Activated CD8-positive, alpha-beta memory T cell treated with anti-CD3 and anti-CD28 coated beads for 36 hours (primary cell): Measurements from ENCODE around the gene KCNJ10. TPM values are rescaled to one million over a fixed set of nuclear protein-coding genes. Genes with fewer than 3 reads are reported as not detected.

Experiments used
- CTCF ChIA-PET: fragments of 350-600 bp; sonication (Branson Sonifier 250); formaldehyde crosslinking; loops from one replicate; lab custom pipeline; 2021; ENCODE audit warnings: antibody characterized with exemption; lab: Charles Lee
- POLR2A ChIA-PET: fragments of 350-600 bp; sonication (Branson Sonifier 250); formaldehyde crosslinking; loops from one replicate; lab custom pipeline; 2021; ENCODE audit warnings: antibody characterized with exemption; lab: Charles Lee
- total RNA-seq, 2 experiments: library from RNA; stranded (reverse); gene quantifications; one replicate each; pipeline ENCODE4 v1.2.3, GENCODE V29; 2021

KCNJ10 gene
- total RNA-seq, 2 experiments from 2014 or later = not detected

DNA sequence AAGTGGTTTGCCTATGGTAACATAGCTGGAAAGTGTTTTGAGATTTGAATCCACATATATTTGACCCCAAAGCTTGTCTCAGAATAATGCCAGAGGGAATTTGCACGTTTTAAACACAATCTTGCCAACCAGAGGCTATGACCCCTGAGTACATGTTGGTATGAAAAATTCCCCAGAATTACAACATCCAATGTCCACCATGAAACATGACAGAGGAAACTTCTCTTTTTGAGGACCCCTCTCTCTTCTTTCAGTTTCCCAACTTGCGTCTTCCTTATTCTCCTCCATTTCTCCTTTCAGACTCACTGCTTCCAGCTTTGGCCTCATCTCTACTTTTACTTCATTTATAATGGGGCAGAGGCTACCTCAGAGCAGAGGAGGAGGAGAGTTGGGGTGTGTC lies 5.9 kb upstream of the KCNJ10 start:
- ChIA-PET POLR2A (no interaction called here), CTCF (interaction anchor here (0.6 to 7.0 kb wide), 3 partner anchors 22 to 143 kb away, joined by 3 to 56 read pairs (median 3); partner anchors contain the start of gene IGSF8)

- ChIA-PET CTCF (interaction anchor here (1.0 to 2.8 kb wide), 2 partner anchors 11 to 23 kb away, joined by 3 to 11 read pairs; partner anchors contain the start of gene IGSF8), POLR2A (no interaction called here)
Observed at GRCh38 chr1:160074865-160075264, 4.9 kb upstream of the KCNJ10 start.

DNA sequence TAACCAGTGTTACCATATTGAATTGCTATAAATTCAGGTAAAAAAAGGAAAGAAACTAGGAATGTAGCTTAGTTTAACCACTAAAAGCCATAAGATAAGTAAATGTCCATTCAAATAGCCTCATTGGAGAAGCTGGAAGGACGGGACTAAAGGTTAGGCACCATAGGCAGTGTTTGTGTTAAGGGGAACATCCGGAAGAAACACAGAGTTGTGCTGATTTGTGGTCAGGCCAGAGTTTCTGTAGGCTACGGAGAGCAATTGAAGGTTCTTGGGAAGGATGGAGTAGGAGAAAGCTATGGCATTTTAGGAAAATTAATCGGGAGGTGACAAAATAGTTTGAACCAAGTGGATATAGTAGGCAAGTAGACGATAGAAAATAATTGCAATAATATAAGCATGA lies 1.3 kb upstream of the KCNJ10 start:
- ChIA-PET CTCF (interaction anchor here (1.0 to 2.1 kb wide), 3 partner anchors 12 to 25 kb away, joined by 3 to 5 read pairs (median 4); no protein-coding TSS in a partner anchor), POLR2A (no interaction called here)

DNA sequence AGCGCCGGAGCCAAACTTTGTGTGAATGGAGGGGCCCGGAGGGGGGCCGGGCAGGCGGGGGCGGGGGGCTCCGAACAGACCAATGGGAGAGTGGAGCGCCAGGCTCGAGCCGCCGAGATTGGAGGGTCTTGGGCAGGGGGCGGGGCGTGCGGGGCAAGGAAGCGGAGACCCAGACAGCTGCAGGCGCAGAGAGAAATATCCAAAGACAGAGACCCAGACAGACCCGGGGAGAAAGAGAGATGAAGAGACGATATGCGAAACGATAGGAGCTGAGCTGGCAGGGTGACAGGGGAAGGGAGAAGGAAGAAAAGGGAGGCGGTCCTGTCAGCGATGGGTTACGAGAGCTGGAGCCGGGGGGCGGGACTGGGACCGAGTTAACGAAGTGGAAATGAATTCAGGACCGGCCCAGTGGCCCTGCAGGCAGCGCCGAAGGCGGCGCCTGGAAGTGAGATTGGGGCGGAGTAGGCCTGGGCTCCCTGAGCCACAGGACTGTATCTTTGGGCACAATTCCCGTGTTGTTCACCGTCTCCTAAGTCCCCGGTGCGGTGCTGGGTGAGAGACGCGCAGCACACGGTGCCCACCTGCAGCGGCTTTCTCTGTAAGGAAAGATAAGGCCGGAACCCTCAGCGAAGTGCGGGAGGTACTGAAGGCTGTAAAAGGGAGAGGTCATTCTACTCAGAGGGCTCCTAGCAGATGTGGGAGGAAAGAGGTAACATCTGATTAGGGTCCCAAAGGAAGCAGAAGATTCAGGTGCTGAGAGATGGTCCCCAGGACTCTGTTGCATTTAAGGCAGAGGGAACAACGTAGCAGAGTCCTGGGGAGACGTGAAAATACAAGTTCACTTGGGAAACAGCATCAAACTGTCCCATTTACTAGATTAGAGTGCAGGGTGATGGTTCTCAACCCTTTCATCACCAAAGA lies 543 bp upstream of the KCNJ10 start:
- POLR2A ChIA-PET = interaction anchor here (0.6 kb wide), 1 partner anchor 38 kb away, joined by 3 read pairs; no protein-coding TSS in a partner anchor
- CTCF ChIA-PET = interaction anchor here (1.0 to 2.4 kb wide), 3 partner anchors 8 to 25 kb away, joined by 4 to 11 read pairs (median 5); no protein-coding TSS in a partner anchor

DNA sequence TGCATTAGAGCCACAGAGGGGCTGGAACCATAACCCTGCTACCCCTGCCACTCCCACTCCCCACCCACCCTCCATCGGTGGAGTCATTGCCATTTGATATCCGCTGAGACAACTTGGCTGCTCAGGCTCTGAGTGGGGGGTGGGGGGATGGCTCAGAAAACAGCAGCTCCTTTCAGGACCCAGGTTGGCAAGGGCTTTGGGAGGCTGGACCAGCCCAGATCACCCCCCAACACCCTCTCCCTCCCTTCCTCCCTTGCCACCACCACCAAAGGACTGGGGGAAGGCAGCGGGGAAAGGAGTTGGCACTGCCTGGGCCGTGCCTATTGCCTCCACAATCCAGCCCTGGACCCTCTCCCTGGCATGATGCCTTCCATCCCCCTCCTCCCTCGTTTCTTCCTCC lies 1.7 kb downstream of the KCNJ10 start:
- ChIA-PET POLR2A (no interaction called here), CTCF (interaction anchor here (1.1 to 2.6 kb wide), 4 partner anchors 9 to 22 kb away, joined by 4 to 16 read pairs (median 10); no protein-coding TSS in a partner anchor)

DNA sequence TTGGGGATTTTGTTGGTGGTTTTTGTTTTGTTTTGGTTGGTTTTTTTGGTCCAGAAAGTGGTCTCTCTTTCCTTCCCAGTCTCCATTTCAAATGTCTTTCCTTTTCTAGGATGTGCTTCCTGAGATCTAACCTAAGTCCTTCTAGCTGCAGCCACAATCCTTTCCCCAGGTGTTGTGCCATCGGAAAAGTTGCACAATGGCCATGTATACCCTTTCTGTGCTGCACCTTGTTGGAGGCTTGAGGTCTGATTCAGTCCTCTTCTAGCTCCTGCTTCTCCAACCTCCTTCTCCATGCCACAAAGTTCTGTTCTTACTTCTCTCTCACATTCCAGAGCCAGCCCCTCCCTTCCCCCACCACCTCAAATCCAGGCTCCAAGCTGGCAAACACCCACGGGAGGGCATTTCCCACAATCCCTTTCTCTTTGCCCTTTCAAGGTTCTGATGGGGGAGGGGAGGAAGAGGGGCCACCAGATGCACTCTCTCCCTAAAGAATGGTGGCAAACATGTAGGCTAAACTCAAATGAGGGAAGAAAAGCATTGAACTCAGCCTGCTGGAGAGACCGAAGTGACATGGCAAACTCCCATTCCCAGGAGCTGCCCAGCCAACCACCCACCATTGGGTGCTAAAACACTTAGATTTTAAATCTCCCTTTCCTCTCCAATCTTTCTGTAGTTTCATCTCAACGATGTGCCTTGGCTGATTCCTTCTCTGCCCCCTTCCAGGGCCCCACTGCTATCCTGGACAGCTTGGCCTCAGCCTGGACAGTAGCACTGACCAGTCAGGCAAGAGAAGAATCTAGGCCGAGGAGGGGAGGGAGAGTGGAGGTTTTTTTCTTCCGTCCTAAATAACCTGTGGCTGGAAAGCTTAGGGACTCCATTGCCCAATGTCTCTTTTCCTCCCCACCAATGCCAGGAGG lies 2.9 kb downstream of the KCNJ10 start:
- POLR2A ChIA-PET = no interaction called here
- CTCF ChIA-PET = interaction anchor here (1.1 to 2.6 kb wide), 4 partner anchors 12 to 21 kb away, joined by 3 to 16 read pairs (median 6); no protein-coding TSS in a partner anchor

DNA sequence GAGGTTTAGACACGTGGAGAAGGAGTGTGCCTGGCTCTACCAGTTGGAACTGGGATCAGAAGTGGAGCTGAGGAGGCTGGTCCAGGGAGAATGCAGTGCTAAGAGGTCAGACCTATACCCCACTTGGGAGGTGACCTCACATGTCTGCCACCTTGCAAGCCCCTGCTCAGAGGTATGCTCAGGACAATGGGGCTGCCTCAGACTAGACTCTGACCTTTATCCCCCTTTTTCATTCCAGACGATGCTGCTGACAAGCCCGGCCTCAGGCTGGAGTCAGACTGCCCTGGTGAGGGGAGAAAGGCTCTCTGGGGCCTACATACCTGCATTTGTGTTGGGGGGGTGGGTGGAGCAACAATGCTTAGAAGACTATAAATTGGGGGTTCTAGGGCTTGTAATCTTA lies 5.2 kb downstream of the KCNJ10 start:
- ChIA-PET POLR2A (no interaction called here), CTCF (interaction anchor here (0.8 kb wide), 1 partner anchor 19 kb away, joined by 3 read pairs; no protein-coding TSS in a partner anchor)

GRCh38 chr1:160064164-160064563 lies 5.8 kb downstream of the KCNJ10 start:
- POLR2A ChIA-PET = no interaction called here
- CTCF ChIA-PET = interaction anchor here (0.8 to 3.3 kb wide), 3 partner anchors 14 to 21 kb away, joined by 3 to 15 read pairs (median 4); no protein-coding TSS in a partner anchor

- ChIA-PET POLR2A (interaction anchor here (0.5 kb wide), 1 partner anchor 14 kb away, joined by 4 read pairs; no protein-coding TSS in a partner anchor), CTCF (interaction anchor here (1.8 to 3.3 kb wide), 2 partner anchors 15 to 22 kb away, joined by 4 to 15 read pairs; no protein-coding TSS in a partner anchor)
Observed at GRCh38 chr1:160063176-160063575, 6.8 kb downstream of the KCNJ10 start.

DNA sequence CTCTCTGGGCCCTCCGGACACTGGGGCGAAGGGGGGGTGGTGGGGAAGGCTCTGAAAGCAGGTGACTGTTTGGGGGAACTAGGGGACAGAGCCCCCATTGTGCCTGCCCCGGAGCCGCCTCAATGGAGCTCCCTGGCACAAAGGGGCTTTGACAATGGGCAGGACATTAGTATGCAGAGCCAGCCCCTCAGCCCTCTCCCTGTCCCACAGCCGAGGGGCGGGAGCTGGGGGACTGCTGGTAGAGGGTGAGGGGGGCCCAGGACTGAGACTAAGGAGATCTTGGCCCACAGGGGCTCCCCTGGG lies 7.8 kb downstream of the KCNJ10 start:
- CTCF ChIA-PET = interaction anchor here (1.8 to 3.3 kb wide), 2 partner anchors 16 to 23 kb away, joined by 4 to 15 read pairs; no protein-coding TSS in a partner anchor
- POLR2A ChIA-PET = no interaction called here

DNA sequence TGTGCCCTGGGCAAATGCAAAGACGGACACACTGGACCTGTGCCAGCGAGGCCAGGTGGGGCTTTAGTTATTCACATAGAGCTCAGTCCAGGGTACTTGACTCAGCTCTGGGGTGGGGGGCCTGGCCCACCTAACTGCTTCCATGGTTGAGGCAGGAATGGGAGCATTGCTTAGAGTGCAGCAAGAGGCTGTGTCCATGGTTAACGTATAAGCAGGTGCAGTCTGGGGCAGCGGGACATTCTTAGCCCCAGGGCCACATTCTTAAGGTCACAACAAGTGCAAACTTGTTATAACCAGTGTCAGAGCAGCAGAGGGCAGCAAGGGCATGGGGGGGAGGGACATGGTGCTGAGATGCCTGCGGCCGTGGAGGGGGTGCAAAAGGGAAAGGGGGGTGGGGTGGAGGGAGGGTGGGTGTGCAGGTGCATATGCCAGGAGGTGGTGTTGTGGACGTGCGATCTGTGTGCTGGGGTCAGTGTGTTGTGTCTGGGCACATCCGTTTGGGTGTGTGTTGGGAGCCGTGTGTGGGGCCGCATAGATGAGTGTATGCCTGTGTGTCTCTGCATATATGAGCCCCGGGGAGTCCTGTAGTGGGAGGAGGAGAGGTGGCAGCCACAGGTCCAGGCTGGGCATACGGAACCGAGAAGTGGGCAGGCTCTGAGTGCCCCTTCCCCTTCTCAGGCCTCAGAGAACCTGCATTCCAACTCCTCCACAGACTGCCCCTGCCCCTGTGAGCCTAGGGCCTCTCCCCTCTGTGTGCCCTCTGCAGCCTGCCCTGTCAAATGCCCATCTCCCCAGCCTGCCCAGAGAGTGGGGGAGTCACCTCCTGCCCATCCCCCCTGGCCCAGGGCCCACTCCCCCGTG lies 8.4 kb downstream of the KCNJ10 start:
- ChIA-PET POLR2A (no interaction called here), CTCF (interaction anchor here (3.3 kb wide), 1 partner anchor 17 kb away, joined by 15 read pairs; no protein-coding TSS in a partner anchor)

GRCh38 chr1:160058087-160058486 lies 11.9 kb downstream of the KCNJ10 start:
- CTCF ChIA-PET = interaction anchor here (1.0 kb wide), 1 partner anchor 19 kb away, joined by 3 read pairs; no protein-coding TSS in a partner anchor
- POLR2A ChIA-PET = no interaction called here

DNA sequence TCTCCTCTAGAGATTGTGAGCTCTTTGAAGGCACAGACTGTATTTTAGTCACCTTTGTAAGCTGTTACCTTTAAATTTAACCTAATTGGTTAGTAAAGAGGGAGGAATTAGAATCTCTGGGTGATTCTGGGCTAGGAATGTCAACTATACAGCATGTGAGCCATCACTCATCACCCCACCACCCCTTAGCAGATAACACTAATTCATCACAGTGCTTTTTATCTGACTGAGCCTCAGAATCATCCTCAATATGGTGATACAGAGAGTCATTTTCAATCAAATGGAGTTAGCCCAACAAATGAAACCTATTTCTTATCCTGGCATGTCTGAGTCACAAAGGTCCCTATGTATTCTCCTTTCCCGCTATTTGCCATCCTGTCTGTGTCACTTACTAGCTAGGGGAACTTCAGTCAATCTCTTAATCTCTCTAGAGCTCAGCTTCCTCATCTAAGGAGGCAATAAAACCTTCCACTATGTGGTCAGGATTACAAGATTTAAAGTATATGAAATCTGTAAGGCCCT lies 13.3 kb downstream of the KCNJ10 start:
- CTCF ChIA-PET = interaction anchor here (1.2 to 1.3 kb wide), 2 partner anchors 10 to 29 kb away, joined by 4 to 5 read pairs; no protein-coding TSS in a partner anchor
- POLR2A ChIA-PET = no interaction called here

DNA sequence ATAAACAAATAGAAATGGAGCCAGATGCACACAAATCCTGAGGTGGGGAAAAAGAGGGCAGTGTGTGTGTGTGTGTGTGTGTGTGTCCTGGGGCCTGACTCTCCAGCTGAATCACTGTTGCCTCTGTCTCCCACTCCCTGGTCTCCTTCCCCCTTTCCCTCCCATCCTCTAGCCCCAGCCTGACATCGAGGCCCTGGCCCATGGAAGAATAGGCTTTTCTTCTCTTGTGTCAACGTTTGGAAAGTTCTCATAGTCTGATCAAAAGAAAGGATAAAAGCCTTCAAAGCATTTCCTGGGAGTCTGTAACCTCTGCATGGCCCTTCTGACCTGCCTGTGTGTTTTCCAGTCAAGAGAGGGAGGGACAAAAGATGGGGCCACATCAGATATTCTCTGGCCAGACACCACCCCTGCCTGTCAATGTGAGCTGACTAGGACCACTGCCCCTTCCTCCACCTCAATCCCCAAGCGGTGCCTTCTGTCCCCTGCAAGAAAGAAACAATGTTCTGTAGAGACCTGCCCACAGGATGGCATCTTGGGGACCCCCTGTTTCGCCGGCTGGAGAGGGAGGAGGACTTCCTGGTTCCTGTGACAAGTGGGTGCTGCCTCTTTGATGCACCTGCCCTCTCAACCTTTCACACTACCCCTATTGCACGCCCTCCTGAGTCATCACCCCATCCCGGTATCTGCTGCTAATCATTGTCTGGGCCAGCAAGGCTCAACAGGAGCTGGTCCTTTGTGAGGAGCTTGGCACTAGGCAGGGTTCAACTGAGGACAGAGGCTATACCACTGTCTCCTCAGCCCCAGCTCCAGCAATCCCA lies 16.2 kb downstream of the KCNJ10 start:
- CTCF ChIA-PET = interaction anchor here (1.2 to 1.6 kb wide), 2 partner anchors 7 to 32 kb away, joined by 4 to 7 read pairs; no protein-coding TSS in a partner anchor
- POLR2A ChIA-PET = no interaction called here

DNA sequence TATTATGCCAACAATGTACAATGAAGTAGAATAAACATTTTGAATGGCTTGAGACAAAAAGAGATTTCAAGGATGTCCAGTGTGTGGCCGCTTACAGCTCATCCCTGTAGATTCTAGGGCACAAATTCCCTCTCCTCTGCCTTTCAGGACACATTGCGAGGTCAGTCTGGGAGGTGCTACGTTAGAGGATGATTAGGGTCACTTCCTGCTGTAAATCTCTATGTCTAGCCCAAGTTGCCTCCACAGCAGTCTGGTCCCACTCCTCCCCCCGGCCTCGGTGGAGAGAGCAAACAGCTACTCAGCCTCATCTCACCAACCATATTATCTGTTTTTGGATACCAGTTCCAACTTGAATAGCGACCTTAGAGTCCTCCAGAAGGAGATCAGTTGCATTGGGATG lies 17.0 kb downstream of the KCNJ10 start:
- ChIA-PET POLR2A (no interaction called here), CTCF (interaction anchor here (0.8 to 1.0 kb wide), 2 partner anchors 14 to 29 kb away, joined by 3 read pairs; partner anchors contain the start of gene KCNJ9)

DNA sequence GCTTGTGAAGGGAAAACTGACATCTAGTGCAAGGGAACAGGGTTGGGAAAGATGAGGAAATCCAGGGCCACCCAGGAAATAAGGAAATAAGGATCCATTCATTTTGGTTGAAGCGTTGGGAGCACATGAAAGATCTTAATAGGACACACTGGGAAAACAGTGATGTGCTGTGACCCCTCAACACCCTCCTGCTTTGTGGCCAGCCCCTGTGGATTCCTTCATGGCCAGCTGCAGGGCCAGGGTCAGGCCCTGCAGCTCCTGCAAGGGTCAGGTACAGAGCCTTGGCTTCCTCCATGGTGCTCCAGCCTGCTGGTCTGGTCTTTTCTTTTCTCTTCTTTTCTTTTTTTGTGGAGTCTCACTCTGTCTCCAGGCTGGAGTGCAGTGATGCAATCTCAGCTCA lies 19.3 kb downstream of the KCNJ10 start:
- ChIA-PET CTCF (interaction anchor here (1.2 to 1.3 kb wide), 2 partner anchors 28 to 35 kb away, joined by 3 read pairs; no protein-coding TSS in a partner anchor), POLR2A (no interaction called here)
